Measurements from ENCODE around the gene ADAMTS2.

ADAMTS2 gene

GRCh38 chr5:179345433-179346321 is at the start of gene ADAMTS2:
ADAMTS2 (minus strand) TSS chr5:179345461; CDS start chr5:179345328, 133 bp downstream.
- DNase-seq (ENCODE audit: low read depth in 1 of 2, low spot score in 1 of 2): no peak

- DNase-seq (ENCODE audit: low read depth in 1 of 2, low spot score in 1 of 2): no peak
These were observed 47.8 kb upstream of the ADAMTS2 start for GRCh38 chr5:179393078-179393477.

- DNase-seq (ENCODE audit: low read depth in 1 of 2, low spot score in 1 of 2): no peak
These were observed 42.2 kb upstream of the ADAMTS2 start for GRCh38 chr5:179387151-179388110.

GRCh38 chr5:179385914-179386313 is 40.7 kb upstream of the ADAMTS2 start:
- DNase-seq (ENCODE audit: low read depth in 1 of 2, low spot score in 1 of 2): no peak

GRCh38 chr5:179382486-179382885 is 37.2 kb upstream of the ADAMTS2 start:
- no peak for DNase-seq (ENCODE audit: low read depth in 1 of 2, low spot score in 1 of 2)

GRCh38 chr5:179381691-179382090 is 36.4 kb upstream of the ADAMTS2 start:
- DNase-seq (ENCODE audit: low read depth in 1 of 2, low spot score in 1 of 2): no peak

GRCh38 chr5:179380211-179381035 is 35.2 kb upstream of the ADAMTS2 start:
- no peak for DNase-seq (ENCODE audit: low read depth in 1 of 2, low spot score in 1 of 2)

- no peak for DNase-seq (ENCODE audit: low read depth in 1 of 2, low spot score in 1 of 2)
These were observed 34.1 kb upstream of the ADAMTS2 start for GRCh38 chr5:179379321-179379890.

GRCh38 chr5:179378441-179379271 is 33.4 kb upstream of the ADAMTS2 start:
- DNase-seq (ENCODE audit: low read depth in 1 of 2, low spot score in 1 of 2): no peak

GRCh38 chr5:179378116-179378440 is 32.8 kb upstream of the ADAMTS2 start:
- no peak for DNase-seq (ENCODE audit: low read depth in 1 of 2, low spot score in 1 of 2)

GRCh38 chr5:179377421-179378115 is 32.3 kb upstream of the ADAMTS2 start:
- DNase-seq (ENCODE audit: low read depth in 1 of 2, low spot score in 1 of 2): no peak

GRCh38 chr5:179376701-179377420 is 31.6 kb upstream of the ADAMTS2 start:
- DNase-seq (ENCODE audit: low read depth in 1 of 2, low spot score in 1 of 2): no peak

GRCh38 chr5:179375831-179376365 is 30.6 kb upstream of the ADAMTS2 start:
- DNase-seq (ENCODE audit: low read depth in 1 of 2, low spot score in 1 of 2): no peak

- DNase-seq (ENCODE audit: low read depth in 1 of 2, low spot score in 1 of 2): no peak
These were observed 30.0 kb upstream of the ADAMTS2 start for GRCh38 chr5:179375236-179375685.

- DNase-seq (ENCODE audit: low read depth in 1 of 2, low spot score in 1 of 2): no peak
These were observed 29.4 kb upstream of the ADAMTS2 start for GRCh38 chr5:179374506-179375235.

GRCh38 chr5:179373961-179374505 is 28.8 kb upstream of the ADAMTS2 start:
- DNase-seq (ENCODE audit: low read depth in 1 of 2, low spot score in 1 of 2): no peak
